ENCODE data around the gene ADTRP. TPM values are rescaled to one million over a fixed set of nuclear protein-coding genes. Genes with fewer than 3 reads are reported as not detected.

The ADTRP gene
- total and polyA plus RNA-seq, 10 of the 15 experiments (the other 5 are each of a cell fraction or from before 2014, with no cell fraction given): 0.10 to 2.6 (median 2.1) TPM

DNA sequence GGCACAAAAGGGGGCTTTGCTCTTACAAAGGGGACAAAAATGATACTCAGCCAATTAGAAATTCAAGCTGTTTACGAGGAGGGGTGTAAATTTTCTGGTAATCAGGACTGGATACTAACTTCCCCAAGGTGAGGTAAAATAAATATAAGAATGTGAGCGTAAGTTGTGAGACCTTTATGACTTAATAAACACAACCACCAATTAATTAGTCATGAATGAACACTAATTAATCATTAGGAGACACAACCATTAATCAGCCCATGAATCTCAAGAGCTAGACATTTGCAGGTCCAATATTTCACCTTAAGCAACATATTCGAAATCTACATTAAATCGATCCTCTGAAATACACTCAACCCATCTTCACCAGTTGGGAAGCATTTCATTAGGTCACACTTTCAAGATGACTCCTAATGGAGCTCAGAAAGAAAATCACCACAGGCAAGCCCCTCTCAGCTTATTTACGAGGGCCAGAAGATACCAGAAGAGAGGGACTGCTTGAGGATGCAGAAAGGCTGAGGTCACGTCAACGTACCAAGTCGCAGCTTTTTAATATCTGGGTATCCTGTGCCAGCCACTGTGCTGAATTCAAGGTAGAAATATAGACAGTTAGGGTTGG is 2.7 kb downstream of the ADTRP start (continued):
- TF ChIP-seq BRCA1 (IDR thresholded peaks at IDR 0.05; ENCODE audit: low read depth, low read length) (no peak), BCL11A (IDR thresholded peaks at IDR 0.05; ENCODE audit: low read depth, low read length) (no peak), RUNX3 (IDR thresholded peaks at IDR 0.05; ENCODE audit: low read length) (peak; percentile 24; the same call in 1 of the 2 replicates), MYC (IDR thresholded peaks at IDR 0.05; ENCODE audit: insufficient read depth, insufficient read length, insufficient replicate concordance, low read length, severe bottlenecking) (no peak)

DNA sequence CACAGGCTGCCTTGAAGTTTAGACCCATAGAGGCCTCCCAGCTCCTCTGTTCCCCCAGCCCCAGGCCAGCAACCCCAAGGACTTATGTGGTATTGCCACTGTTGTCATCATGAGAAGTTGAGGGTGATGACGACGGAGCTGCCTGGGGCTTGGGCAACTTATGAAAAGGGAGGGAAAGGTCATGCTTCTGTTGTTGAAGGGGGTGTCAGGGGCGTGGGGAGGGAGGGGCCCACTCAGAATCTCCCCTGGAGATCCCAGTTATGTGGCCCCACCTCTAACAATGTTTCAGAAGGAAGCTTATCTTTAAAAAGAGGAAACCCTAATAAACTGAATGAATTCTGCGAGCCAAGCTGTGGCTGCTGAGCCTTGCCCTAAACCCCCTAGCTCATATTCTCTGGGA is 4.2 kb downstream of the ADTRP start:
- H3K27me3 ChIP-seq (replicated peaks in 1 of 2; ENCODE audit: control insufficient read depth in 2 of 2, insufficient read depth in 2 of 2, low read length in 1 of 2): no peaks in the 10 kb centered on the region
- ChIA-PET POLR2A (interaction anchor here (1.0 kb wide), 1 partner anchor 9 kb away, joined by 3 read pairs; no protein-coding TSS in a partner anchor), CTCF (interaction anchor here (0.6 to 2.3 kb wide), 4 partner anchors 9 to 58 kb away, joined by 3 to 8 read pairs (median 5); no protein-coding TSS in a partner anchor), RAD21 (ENCODE audit: unreplicated experiment) (interaction anchor here (0.9 to 1.4 kb wide), 2 partner anchors 11 to 42 kb away, joined by 3 to 5 read pairs; no protein-coding TSS in a partner anchor), SMC1A (ENCODE audit: uncharacterized antibody, unreplicated experiment) (interaction anchor here (0.7 to 1.4 kb wide), 5 partner anchors 9 to 41 kb away, joined by 3 read pairs; no protein-coding TSS in a partner anchor)
- H3K4me2 ChIP-seq (ENCODE audit: control insufficient read depth, insufficient read depth): no peak overlapping the region
- H3K4me3 ChIP-seq: no peak overlapping the region
- 57% methylated on average over 3 of the region's 4 CpGs for WGBS (ENCODE audit: insufficient coverage, insufficient replicate concordance, low lambda C conversion rate, missing lambda C conversion rate)
- H3K9ac ChIP-seq (ENCODE audit: control insufficient read depth, insufficient read depth, low read length): no peak overlapping the region
- FAIRE-seq (no peak), ATAC-seq (no peak), DNase-seq (ENCODE audit: low read depth, low spot score) (no peak)
- in situ Hi-C loops (cut with MboI) (no loop called here), intact Hi-C loops (cut with micrococcal nuclease; ENCODE audit: unreplicated experiment) (no loop called here)
- H3K9me3 ChIP-seq (replicated peaks; ENCODE audit: control insufficient read depth, insufficient read depth, low read length): no peaks in the 10 kb centered on the region
- no peaks in the 10 kb centered on the region for H3K79me2 ChIP-seq (ENCODE audit: control insufficient read depth, insufficient read depth, low read length)
- no peaks in the 10 kb centered on the region for H3K36me3 ChIP-seq (ENCODE audit: control insufficient read depth in 2 of 2, insufficient read depth in 2 of 2, low read length in 1 of 2)
- no peaks in the 10 kb centered on the region for H4K20me1 ChIP-seq (ENCODE audit: control insufficient read depth, insufficient read depth)
- no TSS peak for BruUV-seq (replicated peaks)
- H2AFZ ChIP-seq (ENCODE audit: control insufficient read depth, low read depth, low read length): no peak overlapping the region
- no peak overlapping the region for H3K27ac ChIP-seq (ENCODE audit: control insufficient read depth, insufficient read depth)
- peaks cover 11% of the 10 kb centered on the region for H3K4me1 ChIP-seq (ENCODE audit: control insufficient read depth, insufficient read depth, low read length)
- TF ChIP-seq CHD4 (IDR thresholded peaks at IDR 0.05): no peak
- no peak for TF ChIP-seq MXI1 (IDR thresholded peaks at IDR 0.05; ENCODE audit: low read depth, low read length)
- TF ChIP-seq FOXK2 (IDR thresholded peaks at IDR 0.05): no peak
- TF ChIP-seq MEF2B (IDR thresholded peaks at IDR 0.05; ENCODE audit: partially characterized antibody, poor library complexity, severe bottlenecking): no peak
- TF ChIP-seq BHLHE40 (IDR thresholded peaks at IDR 0.05; ENCODE audit: borderline replicate concordance in 1 of 2, low read depth in 2 of 2, low read length in 1 of 2): no peak
- no peak for TF ChIP-seq CHD2 (IDR thresholded peaks at IDR 0.05; ENCODE audit: borderline replicate concordance, low read depth, low read length)
- no peak for TF ChIP-seq ZNF217 (IDR thresholded peaks at IDR 0.05)
- TF ChIP-seq, protein P1, sequence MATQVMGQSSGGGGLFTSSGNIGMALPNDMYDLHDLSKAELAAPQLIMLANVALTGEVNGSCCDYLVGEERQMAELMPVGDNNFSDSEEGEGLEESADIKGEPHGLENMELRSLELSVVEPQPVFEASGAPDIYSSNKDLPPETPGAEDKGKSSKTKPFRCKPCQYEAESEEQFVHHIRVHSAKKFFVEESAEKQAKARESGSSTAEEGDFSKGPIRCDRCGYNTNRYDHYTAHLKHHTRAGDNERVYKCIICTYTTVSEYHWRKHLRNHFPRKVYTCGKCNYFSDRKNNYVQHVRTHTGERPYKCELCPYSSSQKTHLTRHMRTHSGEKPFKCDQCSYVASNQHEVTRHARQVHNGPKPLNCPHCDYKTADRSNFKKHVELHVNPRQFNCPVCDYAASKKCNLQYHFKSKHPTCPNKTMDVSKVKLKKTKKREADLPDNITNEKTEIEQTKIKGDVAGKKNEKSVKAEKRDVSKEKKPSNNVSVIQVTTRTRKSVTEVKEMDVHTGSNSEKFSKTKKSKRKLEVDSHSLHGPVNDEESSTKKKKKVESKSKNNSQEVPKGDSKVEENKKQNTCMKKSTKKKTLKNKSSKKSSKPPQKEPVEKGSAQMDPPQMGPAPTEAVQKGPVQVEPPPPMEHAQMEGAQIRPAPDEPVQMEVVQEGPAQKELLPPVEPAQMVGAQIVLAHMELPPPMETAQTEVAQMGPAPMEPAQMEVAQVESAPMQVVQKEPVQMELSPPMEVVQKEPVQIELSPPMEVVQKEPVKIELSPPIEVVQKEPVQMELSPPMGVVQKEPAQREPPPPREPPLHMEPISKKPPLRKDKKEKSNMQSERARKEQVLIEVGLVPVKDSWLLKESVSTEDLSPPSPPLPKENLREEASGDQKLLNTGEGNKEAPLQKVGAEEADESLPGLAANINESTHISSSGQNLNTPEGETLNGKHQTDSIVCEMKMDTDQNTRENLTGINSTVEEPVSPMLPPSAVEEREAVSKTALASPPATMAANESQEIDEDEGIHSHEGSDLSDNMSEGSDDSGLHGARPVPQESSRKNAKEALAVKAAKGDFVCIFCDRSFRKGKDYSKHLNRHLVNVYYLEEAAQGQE (IDR thresholded peaks at IDR 0.05; ENCODE audit: low read depth, low read length): no peak
- TF ChIP-seq YY1 (IDR thresholded peaks at IDR 0.05; ENCODE audit: low read depth, low read length): no peak
- no peak for TF ChIP-seq SMAD5 (IDR thresholded peaks at IDR 0.05; ENCODE audit: low read depth)
- TF ChIP-seq YBX1 (IDR thresholded peaks at IDR 0.05): no peak
- TF ChIP-seq MYB (IDR thresholded peaks at IDR 0.05; ENCODE audit: borderline replicate concordance, low read depth, low read length): no peak
- TF ChIP-seq, protein P2, sequence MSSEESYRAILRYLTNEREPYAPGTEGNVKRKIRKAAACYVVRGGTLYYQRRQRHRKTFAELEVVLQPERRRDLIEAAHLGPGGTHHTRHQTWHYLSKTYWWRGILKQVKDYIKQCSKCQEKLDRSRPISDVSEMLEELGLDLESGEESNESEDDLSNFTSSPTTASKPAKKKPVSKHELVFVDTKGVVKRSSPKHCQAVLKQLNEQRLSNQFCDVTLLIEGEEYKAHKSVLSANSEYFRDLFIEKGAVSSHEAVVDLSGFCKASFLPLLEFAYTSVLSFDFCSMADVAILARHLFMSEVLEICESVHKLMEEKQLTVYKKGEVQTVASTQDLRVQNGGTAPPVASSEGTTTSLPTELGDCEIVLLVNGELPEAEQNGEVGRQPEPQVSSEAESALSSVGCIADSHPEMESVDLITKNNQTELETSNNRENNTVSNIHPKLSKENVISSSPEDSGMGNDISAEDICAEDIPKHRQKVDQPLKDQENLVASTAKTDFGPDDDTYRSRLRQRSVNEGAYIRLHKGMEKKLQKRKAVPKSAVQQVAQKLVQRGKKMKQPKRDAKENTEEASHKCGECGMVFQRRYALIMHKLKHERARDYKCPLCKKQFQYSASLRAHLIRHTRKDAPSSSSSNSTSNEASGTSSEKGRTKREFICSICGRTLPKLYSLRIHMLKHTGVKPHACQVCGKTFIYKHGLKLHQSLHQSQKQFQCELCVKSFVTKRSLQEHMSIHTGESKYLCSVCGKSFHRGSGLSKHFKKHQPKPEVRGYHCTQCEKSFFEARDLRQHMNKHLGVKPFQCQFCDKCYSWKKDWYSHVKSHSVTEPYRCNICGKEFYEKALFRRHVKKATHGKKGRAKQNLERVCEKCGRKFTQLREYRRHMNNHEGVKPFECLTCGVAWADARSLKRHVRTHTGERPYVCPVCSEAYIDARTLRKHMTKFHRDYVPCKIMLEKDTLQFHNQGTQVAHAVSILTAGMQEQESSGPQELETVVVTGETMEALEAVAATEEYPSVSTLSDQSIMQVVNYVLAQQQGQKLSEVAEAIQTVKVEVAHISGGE (CRISPR knock-in tag; IDR thresholded peaks at IDR 0.05): no peak
